Heart right ventricle (tissue), 16 donors: ENCODE data around the gene FGD4. TPM values are rescaled to one million over a fixed set of nuclear protein-coding genes. Genes with fewer than 3 reads are reported as not detected.

Experiments
- ATAC-seq, 8 donors: fragments of 200-7000 bp; cut with Tn5 transposase; one replicate each; pipeline ENCODE4 v1.9.1; 2020; ENCODE audit warnings: mild to moderate bottlenecking in 8 of 8, moderate library complexity in 8 of 8, moderate number of reproducible peaks in 1 of 8
- DNase-seq, 2 donors: peaks; one replicate each; pipeline ENCODE4 v3.0.0-alpha.2; 2020
- H3K27ac ChIP-seq, 10 donors: fragments of 200-600 bp; sonication (generic) in 2 of 10; one replicate each; pipeline versions ENCODE4 v1.5.0 to v1.8.0; 2020 to 2022; ENCODE audit warnings: mild to moderate bottlenecking in 3 of 10
- H3K27me3 ChIP-seq, 7 donors: fragments of 200-600 bp; one replicate each; pipeline ENCODE4 v1.8.0; 2021 to 2022; ENCODE audit warnings: mild to moderate bottlenecking in 2 of 7
- H3K36me3 ChIP-seq, 9 donors: fragments of 200-600 bp; sonication (generic) in 1 of 9; one replicate each; pipeline versions ENCODE4 v1.5.0 to v1.8.0; 2020 to 2022; ENCODE audit warnings: mild to moderate bottlenecking in 2 of 9
- H3K4me1 ChIP-seq, 9 donors: fragments of 200-600 bp; sonication (generic) in 1 of 9; one replicate each; pipeline versions ENCODE4 v1.5.0 to v1.8.0; 2020 to 2022; ENCODE audit warnings: mild to moderate bottlenecking in 4 of 9
- H3K4me3 ChIP-seq, 10 donors: fragments of 200-600 bp; sonication (generic) in 2 of 10; one replicate each; pipeline versions ENCODE4 v1.5.0 to v1.8.0; 2020 to 2022; ENCODE audit warnings: mild to moderate bottlenecking in 7 of 10, moderate library complexity in 2 of 10
- H3K9me3 ChIP-seq, 11 donors: fragments of 200-600 bp in 10 of 11; sonication (generic) in 2 of 11; one replicate each; pipeline versions ENCODE4 v1.5.0 to v1.8.0; 2013 to 2022; ENCODE audit warnings: mild to moderate bottlenecking in 2 of 11, control low read depth in 1 of 11, moderate library complexity in 1 of 11
- CTCF ChIP-seq, 9 donors: fragments of 200-600 bp; sonication (generic) in 2 of 9; IDR thresholded peaks; one replicate each; pipeline versions ENCODE4 v1.5.0 to v1.8.0; 2021 to 2022; ENCODE audit warnings: antibody characterized with exemption in 9 of 9, mild to moderate bottlenecking in 5 of 9, moderate library complexity in 1 of 9
- WGBS, 2 donors: extraction: QIAGEN DNeasy Blood & Tissue Kit; methylation state at CpG; one replicate each; pipeline ENCODE4 v1.1.7; 2013; ENCODE audit warnings: inconsistent platforms in 1 of 2; 5-methylcytosine and 5-hydroxymethylcytosine counted together
- intact Hi-C, 10 donors: fragments of 100-400 bp; cut with DNase I; formaldehyde crosslinking; loops; one replicate each; pipeline versions ENCODE4 v1.11.1 to v1.14.2; 2022
- polyA plus RNA-seq, 2 donors: library from polyadenylated mRNA; stranded (reverse); fragments of 200-250 nt; gene quantifications; one replicate each; pipeline ENCODE4 v1.2.3, GENCODE V29; 2013
- total RNA-seq, 10 donors: library from RNA; stranded (reverse); fragmentation: NEBNext Ultra II Directional in 3 of 10; extraction: Animal tissue kit (Norgen Biotek cat#: 25700) in 3 of 10; gene quantifications; one replicate each; pipeline versions ENCODE4 v1.2.1 to v1.2.4, GENCODE V29; 2021 to 2023
- donor health status: Arrhythmogenic right ventricular cardiomyopathy.
- donor health status: ischemic (EF 13 %, LVEDD 7.1; RV severe dilation, severe dysfunction).
- donor health status: healthy with polysubstance abuse.
- donor health status: DM: no; HTN: yes; CAD: no.
- donor health status: DM: no; HTN: no; CAD: no.
- donor health status: ischemic (EF 25% LVEDD 6.9; RV normal size, moderate dysfunction).
- donor health status: ischemic (EF 25% LVEDD 5.7; RV mildly dilated, moderate dysfunction).
- donor health status: healthy.
- donor health status: DM: yes; HTN: yes; CAD: no.
- donor health status: Ischemic cardiomyopathy.
- donor health status: ischemic (EF 35%, LVEDD 5.7; RV mildly dilated, moderate dysfunction).
- donor health status: nonischemic (EF 11% LVEDD 7.7; RV severe dilation, severe dysfunction).
- donor health status: DM: yes; HTN: yes; CAD: no.
- donor health status: PGD.
- donor health status: ischemic (EF 29% LVEDD 5.4; RV normal size, mild dysfunction).
- donor health status: nonischemic (EF 23%, LVEDD 6.1; RV moderate dilation, normal function).

FGD4 gene
- total and polyA plus RNA-seq, 12 donors = 2.6 to 36.9 (median 25.5) TPM

DNA sequence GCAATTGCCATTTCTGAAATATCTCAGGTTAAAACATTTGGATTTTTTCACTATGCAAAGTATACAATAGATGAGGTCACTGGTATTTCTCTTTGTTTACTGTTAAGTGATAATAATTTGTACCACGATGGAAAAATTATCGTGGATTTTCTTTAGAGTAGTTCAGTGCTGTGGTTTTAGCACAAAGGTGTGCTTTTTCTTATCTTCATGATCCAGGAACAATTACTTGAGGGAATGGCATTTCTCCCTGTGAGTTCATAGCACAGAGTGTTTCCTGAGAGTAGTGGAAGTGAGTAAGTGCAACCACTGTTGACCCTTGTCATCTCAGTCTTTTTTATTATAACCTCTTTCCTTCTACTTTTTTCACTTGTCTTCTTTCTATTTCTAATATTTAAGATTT lies 86.8 kb downstream of the FGD4 start:
- 44 to 65% methylated on average over 2 of the region's 2 CpGs for WGBS, 2 donors
- intact Hi-C loops = no loop called here
- Histone ChIP-seq H3K36me3 (no peaks in the 10 kb centered on the region), H3K9me3 (no peaks in the 10 kb centered on the region), H3K4me3 (peak overlapping the region in 2 of 10 donors; percentile 3 to 45), H3K27ac (peak overlapping the region in 8 of 10 donors; percentile 38 to 85 (median 58)), H3K27me3 (no peaks in the 10 kb centered on the region), H3K4me1 (peaks cover 2 to 78% (median 39%) of the 10 kb centered on the region in 9 donors)
- no peak for DNase-seq
- TF ChIP-seq CTCF (IDR thresholded peaks at IDR 0.05) = no peak
- ATAC-seq = peak in 2 of 8 donors; percentile 34 to 43

DNA sequence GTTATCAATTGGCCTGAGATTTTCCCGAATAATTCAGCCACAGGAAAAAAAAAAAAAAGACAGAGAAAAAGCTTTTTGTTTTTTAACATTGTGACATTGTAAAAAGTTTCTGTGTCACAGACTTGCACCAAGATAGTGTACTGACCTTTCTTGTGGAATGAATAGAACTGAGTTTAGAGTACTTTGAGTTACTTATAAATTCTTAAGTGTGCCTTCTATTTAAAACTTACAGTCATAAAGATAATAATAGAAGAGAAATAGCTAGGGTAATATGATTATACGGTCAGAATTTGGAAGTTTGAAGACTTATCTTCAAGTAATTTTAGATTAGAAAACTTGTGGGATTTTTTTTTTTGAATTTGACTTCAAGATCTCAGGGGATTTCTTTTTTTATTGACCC lies 88.8 kb downstream of the FGD4 start:
- peak in 2 of 8 donors; percentile 34 to 39 for ATAC-seq
- H3K4me3 ChIP-seq = no peak overlapping the region
- no peaks in the 10 kb centered on the region for H3K36me3 ChIP-seq
- H3K27ac ChIP-seq = peak overlapping the region in 5 of 10 donors; percentile 23 to 85 (median 29)
- H3K4me1 ChIP-seq = peaks cover 2 to 64% (median 29%) of the 10 kb centered on the region in 9 donors
- no peaks in the 10 kb centered on the region for H3K27me3 ChIP-seq
- no peak for DNase-seq
- no peaks in the 10 kb centered on the region for H3K9me3 ChIP-seq
- TF ChIP-seq CTCF (IDR thresholded peaks at IDR 0.05) = no peak
- intact Hi-C loops = no loop called here
- WGBS, 2 donors = 35 to 38% methylated on average over 2 of the region's 2 CpGs

GRCh38 chr12:32489070-32489469 lies 89.7 kb downstream of the FGD4 start:
- ATAC-seq = no peak
- Histone ChIP-seq H3K27ac (no peak overlapping the region), H3K27me3 (no peaks in the 10 kb centered on the region), H3K9me3 (no peaks in the 10 kb centered on the region), H3K4me3 (no peak overlapping the region), H3K4me1 (peaks cover 2 to 59% (median 20%) of the 10 kb centered on the region in 9 donors), H3K36me3 (no peaks in the 10 kb centered on the region)
- whole genome bisulfite sequencing, 2 donors = 66 to 94% methylated on average over 2 of the region's 2 CpGs
- intact Hi-C loops = no loop called here
- DNase-seq = no peak
- TF ChIP-seq CTCF (IDR thresholded peaks at IDR 0.05) = no peak

DNA sequence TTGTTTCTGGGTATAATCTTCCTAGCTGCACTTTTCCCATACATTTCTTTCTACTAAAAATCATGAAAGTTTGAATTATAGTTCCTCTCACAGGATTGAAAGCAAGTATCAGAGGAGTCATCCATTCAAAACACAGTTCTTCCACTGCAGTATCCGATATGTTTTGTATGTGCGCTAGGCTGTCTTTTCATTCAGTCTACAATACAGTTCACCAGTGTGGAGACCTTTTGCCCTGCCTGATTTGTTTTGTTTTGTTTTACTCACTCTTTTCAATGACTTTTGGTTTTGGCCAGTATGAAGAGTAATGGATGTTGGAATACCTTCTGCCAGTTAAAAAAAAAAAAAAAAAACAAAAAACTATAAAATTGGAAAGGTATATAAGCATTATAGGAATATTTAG lies 91.4 kb downstream of the FGD4 start:
- Histone ChIP-seq H3K9me3 (no peaks in the 10 kb centered on the region), H3K4me1 (peaks cover 2 to 59% (median 17%) of the 10 kb centered on the region in 9 donors), H3K27ac (no peak overlapping the region), H3K27me3 (no peaks in the 10 kb centered on the region), H3K4me3 (no peak overlapping the region), H3K36me3 (no peaks in the 10 kb centered on the region)
- intact Hi-C loops = no loop called here
- no peak for DNase-seq
- no peak for ATAC-seq
- WGBS, 2 donors = 93 to 95% methylated on average over 2 of the region's 2 CpGs
- no peak for TF ChIP-seq CTCF (IDR thresholded peaks at IDR 0.05)
